ENCODE measurements around the gene ILF2.

DNA sequence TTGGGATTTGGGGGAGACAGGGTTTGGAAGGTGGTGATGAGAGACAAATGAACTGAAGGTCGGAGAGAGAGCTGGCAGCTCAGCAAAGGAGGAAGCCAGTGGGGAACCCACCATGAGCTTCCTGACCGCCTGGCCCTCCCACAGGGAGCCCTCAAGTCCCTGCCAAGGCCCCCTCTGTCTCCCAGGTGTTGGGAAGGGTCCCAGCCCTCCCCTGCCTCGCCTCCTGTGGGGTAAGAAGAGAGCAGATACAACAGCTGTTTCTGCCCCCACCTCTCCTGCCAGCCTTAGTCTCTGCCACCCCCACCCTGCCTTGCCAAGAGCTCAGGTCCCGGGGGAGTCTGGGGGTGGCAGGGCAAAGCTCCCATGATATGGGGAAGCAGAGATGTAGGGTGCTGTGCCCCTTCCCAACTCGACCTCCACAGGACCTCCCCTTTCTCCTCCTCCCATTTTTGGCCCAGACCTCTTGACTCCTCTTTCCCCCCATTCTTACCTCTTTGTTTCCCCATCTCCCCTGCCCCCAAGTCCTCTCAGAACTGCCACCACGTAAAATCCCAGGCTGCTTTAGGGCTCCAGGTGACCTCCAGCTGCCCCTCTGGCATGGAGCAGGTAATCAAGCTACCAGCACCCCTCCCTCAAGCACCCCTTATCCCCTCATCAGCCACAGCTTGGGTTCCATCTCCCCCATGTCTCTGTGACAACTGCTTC is 42.0 kb downstream of the ILF2 start:
- TF ChIP-seq, protein P1, sequence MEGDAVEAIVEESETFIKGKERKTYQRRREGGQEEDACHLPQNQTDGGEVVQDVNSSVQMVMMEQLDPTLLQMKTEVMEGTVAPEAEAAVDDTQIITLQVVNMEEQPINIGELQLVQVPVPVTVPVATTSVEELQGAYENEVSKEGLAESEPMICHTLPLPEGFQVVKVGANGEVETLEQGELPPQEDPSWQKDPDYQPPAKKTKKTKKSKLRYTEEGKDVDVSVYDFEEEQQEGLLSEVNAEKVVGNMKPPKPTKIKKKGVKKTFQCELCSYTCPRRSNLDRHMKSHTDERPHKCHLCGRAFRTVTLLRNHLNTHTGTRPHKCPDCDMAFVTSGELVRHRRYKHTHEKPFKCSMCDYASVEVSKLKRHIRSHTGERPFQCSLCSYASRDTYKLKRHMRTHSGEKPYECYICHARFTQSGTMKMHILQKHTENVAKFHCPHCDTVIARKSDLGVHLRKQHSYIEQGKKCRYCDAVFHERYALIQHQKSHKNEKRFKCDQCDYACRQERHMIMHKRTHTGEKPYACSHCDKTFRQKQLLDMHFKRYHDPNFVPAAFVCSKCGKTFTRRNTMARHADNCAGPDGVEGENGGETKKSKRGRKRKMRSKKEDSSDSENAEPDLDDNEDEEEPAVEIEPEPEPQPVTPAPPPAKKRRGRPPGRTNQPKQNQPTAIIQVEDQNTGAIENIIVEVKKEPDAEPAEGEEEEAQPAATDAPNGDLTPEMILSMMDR (tag by site-specific recombination; IDR thresholded peaks at IDR 0.05): no peak
- no peak for TF ChIP-seq RBAK (tag by site-specific recombination; IDR thresholded peaks at IDR 0.05)
- TF ChIP-seq ZBTB7A (tag by site-specific recombination; IDR thresholded peaks at IDR 0.05; ENCODE audit: low read depth): no peak
- no peak for TF ChIP-seq ZNF677 (tag by site-specific recombination; IDR thresholded peaks at IDR 0.05)
- no peak for TF ChIP-seq BCL11B (tag by site-specific recombination; IDR thresholded peaks at IDR 0.05; ENCODE audit: low read depth)
